ENCODE results near the gene UBE3D.

UBE3D gene

GRCh38 chr6:83065511-83066192 is at the start of gene UBE3D:
TSS of gene UBE3D (minus strand) at chr6:83065841. CDS start at chr6:83065718, 123 bp downstream.
- DNase-seq (ENCODE audit: low read depth, low spot score), result peak; percentile 47

GRCh38 chr6:83114164-83114563 is 48.5 kb upstream of the UBE3D start:
- no peak for DNase-seq (ENCODE audit: low read depth, low spot score)

GRCh38 chr6:83113258-83113657 is 47.6 kb upstream of the UBE3D start:
- no peak for DNase-seq (ENCODE audit: low read depth, low spot score)

DNA sequence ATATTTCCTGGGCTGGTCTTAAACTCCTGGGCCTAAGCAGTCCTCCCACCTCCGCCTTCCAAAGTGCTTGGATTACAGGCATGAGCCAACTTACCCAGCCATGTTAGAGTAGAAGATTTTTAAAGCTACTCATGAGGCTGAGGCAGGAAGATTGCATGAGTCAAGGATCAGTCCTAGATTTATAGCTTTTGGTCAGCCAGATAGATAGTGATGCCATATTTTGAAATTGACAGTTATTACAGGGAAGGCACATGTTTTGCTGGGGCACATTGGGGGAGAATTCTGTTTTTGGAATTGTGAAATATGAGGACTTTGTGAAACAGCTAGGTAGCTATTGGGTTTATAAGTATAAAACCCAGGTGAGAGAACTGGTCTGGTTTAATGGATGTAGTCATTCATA is 42.7 kb upstream of the UBE3D start:
- no peak for DNase-seq (ENCODE audit: low read depth, low spot score)

GRCh38 chr6:83098589-83098988 is 32.9 kb upstream of the UBE3D start:
- DNase-seq (ENCODE audit: low read depth, low spot score), result no peak

GRCh38 chr6:83097675-83098074 is 32.0 kb upstream of the UBE3D start:
- no peak for DNase-seq (ENCODE audit: low read depth, low spot score)

DNA sequence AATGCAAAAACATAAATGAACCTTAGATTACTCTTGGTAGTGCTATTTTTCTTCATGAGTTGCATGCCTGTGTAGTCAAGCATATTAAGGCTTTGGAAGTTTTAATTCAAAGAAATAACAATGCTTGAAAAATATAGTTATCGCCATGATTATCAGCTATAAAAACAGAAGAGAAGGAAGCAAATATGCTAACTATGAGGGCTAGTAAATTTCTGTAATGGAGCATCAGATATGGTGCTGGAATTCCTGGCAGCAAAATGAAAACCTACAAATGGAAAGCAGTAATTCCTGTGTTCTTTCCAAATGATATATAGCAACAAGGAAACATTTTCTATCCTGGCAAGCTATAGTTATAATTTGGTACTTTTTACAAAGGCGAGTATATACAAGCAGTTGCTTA is 31.6 kb upstream of the UBE3D start:
- DNase-seq (ENCODE audit: low read depth, low spot score), result no peak

- no peak for DNase-seq (ENCODE audit: low read depth, low spot score)
Measured at GRCh38 chr6:83096791-83097190, 31.1 kb upstream of the UBE3D start.

DNA sequence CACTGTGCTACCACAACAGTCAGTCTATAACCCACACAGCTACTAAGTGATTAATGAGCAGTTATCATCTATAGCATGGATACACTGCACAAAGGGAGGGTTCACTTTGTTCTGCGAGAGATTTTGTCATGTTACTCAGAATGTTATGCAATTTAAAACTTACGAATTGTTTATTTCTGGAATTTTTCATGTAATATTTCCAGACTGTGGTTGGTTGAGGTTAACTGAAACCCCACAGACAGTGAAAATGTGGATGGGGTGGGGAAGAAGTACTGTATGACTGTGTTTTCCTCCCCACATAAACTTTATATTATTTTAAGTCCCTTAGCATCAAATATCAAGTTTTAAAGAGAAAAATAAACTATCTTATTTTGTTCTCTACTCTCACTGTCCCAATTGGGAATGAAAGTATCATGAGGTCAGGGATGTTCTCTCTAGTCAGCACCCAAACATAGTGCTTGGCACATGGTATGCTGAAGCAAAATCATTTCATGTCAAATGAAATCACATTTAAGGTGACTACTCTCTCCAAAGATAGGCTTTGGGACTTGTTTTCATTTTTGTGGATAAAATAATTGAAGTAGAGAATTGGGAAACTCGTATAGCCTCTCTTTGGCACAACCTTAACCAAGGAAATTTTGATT is 27.2 kb upstream of the UBE3D start:
- no peak for DNase-seq (ENCODE audit: low read depth, low spot score)

GRCh38 chr6:83086751-83087150 is 21.1 kb upstream of the UBE3D start:
- no peak for DNase-seq (ENCODE audit: low read depth, low spot score)

- DNase-seq (ENCODE audit: low read depth, low spot score), result no peak
Measured at GRCh38 chr6:83083476-83083875, 17.8 kb upstream of the UBE3D start.

GRCh38 chr6:83073615-83074014 is 8.0 kb upstream of the UBE3D start:
- DNase-seq (ENCODE audit: low read depth, low spot score), result no peak

- no peak for DNase-seq (ENCODE audit: low read depth, low spot score)
Measured at GRCh38 chr6:83072726-83073125, 7.1 kb upstream of the UBE3D start.

DNA sequence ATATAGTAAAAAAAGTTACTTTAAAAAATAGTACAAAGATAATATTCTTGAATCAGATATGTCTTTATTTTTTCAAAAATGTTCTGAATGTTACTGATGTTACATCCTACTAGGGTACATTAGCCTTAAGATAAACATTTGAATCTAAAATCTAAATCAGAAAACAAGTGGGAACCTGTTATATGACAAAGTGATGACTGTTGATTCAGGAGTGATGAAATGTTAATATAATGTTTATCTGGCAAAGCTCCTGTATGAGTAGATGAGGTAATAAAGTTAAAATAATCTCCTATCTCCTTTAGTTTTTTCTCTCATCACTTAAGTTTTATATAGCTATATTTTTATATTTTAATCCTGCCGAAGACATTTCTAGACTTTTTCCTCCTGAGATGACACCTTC is 6.1 kb upstream of the UBE3D start:
- no peak for DNase-seq (ENCODE audit: low read depth, low spot score)

DNA sequence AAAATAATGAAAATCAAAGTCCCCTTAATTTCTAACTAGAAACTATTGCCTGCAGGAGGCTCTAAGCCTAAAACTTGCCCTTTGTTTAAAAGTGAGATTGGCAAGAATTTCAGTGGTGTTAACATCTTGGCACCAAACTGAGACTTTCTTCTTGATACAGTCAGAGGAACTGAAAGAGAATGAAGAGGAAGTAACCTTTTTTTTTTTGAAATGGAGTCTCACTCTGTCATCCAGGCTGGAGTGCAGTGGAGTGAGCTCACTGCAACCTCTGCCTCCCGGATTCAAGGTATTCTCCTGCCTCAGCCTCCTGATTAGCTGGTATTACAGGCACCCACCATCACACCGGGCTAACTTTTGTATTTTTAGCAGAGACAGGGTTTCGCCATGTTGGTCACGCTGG is 5.4 kb upstream of the UBE3D start:
- no peak for DNase-seq (ENCODE audit: low read depth, low spot score)

GRCh38 chr6:83069633-83070032 is 4.0 kb upstream of the UBE3D start:
- DNase-seq (ENCODE audit: low read depth, low spot score), result no peak

- DNase-seq (ENCODE audit: low read depth, low spot score), result no peak
Measured at GRCh38 chr6:83068616-83069015, 3.0 kb upstream of the UBE3D start.

- DNase-seq (ENCODE audit: low read depth, low spot score), result peak; percentile 75
Measured at GRCh38 chr6:83067448-83068439, 2.1 kb upstream of the UBE3D start, which contains the start of gene DOP1A. TSS of gene DOP1A (plus strand) at chr6:83067671. CDS start at chr6:83096978, 29,307 bp downstream.

GRCh38 chr6:83062225-83062624 is 3.4 kb downstream of the UBE3D start:
- DNase-seq (ENCODE audit: low read depth, low spot score), result no peak

GRCh38 chr6:83061190-83061589 is 4.5 kb downstream of the UBE3D start:
- no peak for DNase-seq (ENCODE audit: low read depth, low spot score)

DNA sequence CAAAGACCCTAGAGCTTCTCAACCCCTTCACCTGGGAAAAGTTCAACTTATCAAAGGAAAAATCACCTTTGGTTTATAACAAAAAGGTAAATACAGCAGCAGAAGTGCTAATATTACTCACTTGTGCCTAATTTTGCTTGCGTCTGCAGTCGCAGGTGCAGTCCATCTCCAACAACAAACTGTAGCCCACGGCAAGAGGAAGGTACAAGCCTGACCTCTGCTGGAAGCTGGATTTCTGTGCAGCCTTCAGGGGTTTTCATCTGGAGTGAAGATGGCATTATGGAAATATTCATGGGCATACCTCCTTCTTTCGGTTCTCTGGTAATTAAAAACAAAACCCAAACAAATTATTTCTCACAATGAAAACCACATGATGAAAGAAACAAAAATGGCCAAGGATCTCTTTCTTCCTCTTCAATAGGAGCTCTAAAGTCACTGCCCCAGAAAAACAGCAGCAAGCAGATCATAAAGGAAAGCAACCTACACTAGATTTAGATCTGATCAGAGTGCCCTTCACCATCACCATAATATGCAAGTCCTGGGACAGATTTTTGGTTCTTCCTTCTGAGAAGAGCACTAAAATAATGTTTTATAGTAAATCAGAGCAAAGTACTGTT is 7.8 kb downstream of the UBE3D start:
- no peak for DNase-seq (ENCODE audit: low read depth, low spot score)
